Stimulated activated CD4-positive, alpha-beta T cell treated with anti-CD3 and anti-CD28 coated beads, Interleukin-12 subunit alpha, Interleukin-12 subunit beta, amount 100 ng/mL, for 48 hours (primary cell): ENCODE data around the gene CLCN4.

Source experiments
- DNase-seq, 3 donors: peaks; one replicate each; pipeline ENCODE4 v3.0.0-alpha.2; 2020; ENCODE audit warnings: low read depth in 2 of 3, low spot score in 1 of 3

CLCN4 gene

DNA sequence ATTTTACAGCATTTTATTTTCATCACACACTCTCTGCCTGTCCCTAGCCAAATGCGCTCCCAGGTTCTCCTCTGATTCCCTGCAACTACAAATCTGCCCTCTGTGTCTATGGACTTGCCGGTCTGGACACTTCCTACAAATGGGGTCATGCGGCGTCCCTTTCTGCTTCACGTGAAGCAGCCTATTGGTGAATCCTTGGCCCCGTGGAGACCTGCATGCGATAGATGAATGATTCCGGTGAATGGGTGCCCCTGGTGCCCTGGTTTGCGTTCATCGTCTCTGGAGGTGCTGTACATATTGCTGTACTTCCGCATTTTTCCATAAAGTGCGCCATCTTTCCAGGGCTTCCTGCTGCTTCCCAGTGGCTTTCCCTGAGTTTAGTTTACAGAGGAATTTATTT is 27.5 kb upstream of the CLCN4 start:
- DNase-seq: no peak

DNA sequence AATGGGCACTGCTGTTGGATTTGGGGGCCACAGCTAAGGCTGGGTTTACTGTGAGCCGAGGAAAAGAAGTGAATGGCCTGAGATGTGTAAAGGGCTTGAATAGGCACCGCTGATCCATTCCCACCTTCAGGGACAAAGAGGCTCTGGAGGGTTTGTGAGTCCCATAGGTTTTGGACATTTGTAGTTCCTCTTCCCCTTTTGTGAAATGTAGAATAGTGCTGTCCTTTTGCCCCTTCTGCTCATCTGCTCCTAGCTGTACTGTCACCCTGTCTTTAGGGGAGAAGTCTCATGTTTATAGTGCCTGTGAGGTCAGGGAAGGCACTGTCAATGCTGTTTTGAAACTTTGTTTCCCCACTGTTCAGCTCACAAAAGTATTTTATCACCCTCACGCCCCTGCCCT is 26.4 kb upstream of the CLCN4 start:
- DNase-seq: no peak

DNA sequence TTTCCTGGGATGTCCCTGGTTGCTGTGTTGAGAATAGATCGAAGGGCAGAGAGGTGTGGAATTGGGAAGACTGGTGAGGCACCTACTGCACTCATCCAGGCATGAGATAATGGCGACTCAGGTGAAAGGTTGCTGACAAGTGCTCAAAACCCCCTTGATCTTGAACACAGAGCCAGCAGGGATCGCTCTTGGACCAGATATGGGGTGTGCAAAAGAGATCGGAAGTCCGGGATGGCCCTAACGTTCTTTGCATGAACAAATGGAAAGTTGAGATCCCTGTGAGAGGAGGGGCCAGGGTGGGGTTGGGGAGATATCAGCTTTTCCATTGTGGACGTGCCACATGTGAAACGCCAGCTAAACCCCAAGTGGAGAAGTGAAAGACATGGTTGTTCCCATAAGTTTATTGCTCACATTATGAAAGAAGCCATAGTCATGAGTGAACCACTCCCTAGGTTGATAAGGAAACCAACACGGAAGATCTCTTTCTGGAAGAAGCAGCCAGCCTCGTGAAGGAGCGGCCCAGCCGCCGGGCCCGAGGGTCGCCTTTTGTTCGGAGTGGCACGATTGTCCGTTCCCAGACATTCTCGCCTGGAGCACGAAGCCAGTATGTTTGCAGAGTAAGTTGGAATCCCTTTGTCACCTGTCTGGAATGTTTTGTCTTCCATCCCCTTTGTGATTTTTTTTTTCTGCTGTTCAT is 22.6 kb upstream of the CLCN4 start:
- no peak for DNase-seq

DNA sequence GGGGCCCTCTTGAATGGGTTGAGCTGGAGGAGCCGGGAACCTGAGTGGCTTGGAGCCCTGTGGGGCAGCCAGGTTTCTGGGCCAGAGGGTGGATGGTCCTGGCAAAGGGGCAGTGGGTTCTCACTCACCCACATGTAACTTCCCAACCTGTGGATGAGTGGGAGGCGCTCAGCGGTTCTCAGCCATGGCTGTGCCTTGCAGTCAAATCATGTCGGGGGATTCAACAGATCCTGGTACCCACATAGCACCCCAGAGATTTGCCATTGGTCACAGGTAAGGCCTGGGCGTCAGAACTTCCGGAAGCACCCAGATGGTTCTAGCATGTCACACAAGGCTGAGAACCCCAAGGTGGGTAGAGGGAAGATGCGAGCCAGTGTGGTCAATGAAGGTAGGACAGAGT is 21.9 kb upstream of the CLCN4 start:
- DNase-seq: no peak

DNA sequence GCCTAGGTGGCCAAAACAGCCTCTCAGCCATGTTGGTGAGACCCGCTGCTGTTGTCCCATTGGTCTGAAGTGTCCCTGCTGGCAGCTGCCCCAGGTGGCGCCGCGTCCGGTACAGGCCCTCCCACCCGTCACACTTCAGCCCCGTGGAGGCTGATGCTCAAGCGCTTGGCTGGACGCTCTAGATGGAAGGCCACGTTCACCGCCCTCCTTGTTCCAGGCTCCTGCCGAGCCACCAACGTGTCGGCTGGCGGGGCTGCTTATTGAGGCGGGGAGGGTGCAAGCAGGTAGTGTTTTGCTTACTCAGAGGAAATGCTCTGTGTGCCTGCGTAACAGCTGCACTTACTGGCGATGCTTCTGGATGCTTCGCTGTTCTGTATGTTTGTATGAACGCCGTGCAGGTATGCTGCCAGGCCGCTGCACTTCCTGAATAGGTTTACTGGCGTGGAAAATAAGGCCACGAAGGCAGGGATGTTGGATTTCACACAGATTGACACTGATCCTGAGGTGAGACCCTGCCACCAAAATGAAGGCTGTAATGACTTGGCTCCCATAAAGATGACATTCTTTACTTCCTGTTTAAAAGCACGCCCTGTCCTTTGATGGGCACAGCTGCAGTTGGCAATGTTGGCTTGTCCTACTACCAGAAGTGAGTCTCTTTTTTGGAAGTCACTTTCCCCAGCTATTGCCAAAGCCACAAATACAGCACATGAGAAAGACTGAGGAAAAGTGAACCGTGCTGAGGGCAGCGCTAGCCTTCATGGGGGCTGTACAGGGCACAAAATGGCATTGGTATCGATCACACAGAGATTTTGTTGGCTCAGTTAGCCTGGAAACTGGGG is 21.0 kb upstream of the CLCN4 start:
- no peak for DNase-seq

DNA sequence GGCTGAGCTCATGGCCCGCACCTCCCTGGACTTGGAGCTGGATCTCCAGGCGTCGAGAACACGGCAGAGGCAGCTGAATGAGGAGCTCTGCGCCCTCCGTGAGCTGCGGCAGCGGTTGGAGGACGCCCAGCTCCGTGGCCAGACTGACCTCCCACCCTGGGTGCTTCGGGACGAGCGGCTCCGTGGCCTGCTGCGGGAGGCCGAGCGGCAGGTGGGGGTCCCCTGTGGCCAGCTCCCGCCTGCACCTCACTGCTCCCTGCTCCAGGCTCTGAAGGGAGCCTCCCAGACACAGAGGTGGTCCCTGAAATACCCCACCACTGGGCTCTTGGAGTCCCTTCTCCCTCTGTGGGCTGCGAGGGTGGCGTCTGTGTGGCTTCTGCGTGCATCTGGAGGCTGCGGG is 18.0 kb upstream of the CLCN4 start:
- no peak for DNase-seq

DNA sequence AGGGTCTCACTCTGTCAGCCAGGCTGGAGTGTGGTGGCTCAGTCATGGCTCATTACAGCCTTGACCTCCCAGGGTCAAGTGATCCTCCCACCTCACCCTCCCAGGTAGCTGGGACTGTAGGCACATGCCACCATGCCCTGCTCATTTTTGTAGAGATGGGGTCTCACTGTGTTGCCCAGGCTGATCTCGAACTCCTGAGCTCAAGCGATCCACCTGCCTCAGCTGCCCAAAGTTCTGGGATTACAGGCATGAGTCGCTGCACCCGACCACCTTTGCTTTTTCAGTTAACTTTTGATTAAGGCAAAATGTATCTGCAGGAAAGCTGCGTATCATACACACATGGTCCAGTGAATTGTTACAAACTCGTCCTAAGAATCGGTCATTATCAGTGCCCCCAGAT is 16.5 kb upstream of the CLCN4 start:
- DNase-seq: no peak

DNA sequence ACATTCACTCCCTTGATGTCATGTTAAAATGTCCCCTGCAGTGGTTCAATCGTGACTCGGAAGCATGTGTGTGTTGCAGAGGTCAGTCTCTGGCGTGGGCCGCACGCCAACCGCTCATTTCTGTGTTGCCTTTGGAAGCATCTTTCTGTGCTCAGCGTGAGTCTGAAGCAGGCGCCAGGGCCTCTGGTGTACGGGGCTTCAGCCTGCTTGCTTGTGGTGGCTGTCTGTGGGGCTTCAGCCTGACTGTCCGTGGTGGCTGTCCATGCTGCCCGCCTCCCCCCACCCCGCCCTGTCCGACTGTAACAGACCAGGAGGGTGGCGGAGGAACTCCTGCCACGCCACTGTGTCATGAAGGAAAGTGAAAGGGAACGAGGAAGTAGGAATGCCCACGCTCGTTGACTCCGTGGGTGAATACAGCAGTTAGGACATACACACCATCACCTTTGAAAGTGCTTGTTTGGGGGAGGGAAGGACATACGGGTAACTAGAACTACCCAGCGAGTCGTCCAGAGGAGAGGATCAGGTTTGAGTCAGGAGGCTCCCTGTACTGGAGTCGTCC is 14.7 kb upstream of the CLCN4 start:
- no peak for DNase-seq

DNA sequence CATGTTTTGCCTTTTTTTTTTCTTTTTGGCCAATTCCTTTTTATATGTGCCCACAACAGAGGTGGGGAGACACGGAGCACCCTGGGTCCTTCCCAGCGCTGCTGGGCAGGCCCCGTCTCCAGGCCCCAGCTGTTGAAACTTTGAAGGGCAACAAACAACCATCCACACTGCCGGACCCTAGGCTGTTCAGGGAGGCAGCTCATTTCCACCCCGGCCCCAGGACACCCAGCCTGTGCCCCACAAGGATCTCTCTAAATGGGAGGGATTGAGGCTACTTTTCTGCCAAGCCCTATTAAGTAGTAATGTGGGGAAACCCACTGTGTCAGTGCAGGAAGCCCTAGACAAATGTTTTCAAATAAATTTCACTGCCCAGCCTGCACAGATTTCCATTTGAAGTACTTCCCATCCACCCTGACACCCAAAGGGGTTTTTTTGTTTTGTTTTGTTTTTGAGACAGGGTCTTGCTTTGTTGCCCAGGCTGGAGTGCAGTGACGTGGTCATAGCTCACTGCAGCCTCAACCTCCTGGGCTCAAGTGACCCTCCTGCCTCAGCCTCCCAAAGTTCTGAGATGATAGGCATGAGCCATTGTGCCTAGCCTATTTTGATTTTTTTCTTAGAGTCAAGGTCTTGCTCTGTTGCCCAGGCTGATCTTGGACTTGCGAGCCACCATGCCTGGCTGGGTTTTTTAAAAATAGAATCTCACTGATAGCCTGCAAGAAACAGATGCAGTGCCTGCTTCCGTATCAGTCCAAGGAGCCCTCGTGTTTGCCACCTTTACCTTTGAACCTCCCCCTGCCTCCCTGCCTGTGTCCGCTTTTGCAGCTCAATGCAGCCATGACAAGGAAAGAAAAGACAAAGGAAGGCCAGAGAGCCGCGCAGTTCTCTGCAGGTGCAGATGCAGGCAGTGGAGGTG is 13.4 kb upstream of the CLCN4 start:
- DNase-seq: no peak

DNA sequence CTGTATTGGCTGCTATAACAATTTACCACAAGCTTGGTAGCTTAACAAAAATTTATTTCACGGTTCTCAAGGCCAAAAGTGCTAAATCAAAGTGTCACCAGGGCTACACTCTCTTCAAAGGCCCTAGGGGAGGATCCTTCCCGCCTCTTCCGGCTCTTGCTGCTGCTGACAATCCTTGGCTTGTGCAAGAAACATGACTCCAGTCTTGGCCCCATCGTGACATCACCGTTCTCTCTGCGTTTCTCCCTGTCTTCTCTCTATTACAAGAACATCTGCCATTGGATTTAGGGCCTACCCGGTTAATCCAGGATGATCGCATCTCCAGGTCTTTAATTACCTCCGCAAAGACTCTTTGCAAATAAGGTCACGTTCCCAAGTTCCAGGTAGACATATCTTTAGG is 10.4 kb upstream of the CLCN4 start:
- no peak for DNase-seq

DNA sequence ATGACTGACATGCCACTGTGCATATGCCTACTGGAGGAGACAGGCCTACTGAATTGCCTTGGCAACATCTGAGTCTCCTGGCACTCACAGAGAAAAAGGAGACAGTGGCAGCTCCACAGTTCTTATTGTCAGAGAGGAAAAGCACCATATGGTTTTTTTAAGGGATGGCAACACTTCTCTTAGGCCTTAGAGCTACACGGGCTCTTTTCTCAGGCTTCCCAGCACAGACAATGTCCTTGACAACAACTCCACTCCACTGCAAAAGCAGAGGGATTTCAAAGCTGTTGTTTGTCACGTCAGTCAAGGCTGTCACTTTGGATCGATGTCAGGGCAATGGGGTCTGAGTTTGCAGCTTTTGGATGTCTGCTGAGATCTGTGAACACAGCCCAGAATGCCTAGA is 4.7 kb upstream of the CLCN4 start:
- no peak for DNase-seq

DNA sequence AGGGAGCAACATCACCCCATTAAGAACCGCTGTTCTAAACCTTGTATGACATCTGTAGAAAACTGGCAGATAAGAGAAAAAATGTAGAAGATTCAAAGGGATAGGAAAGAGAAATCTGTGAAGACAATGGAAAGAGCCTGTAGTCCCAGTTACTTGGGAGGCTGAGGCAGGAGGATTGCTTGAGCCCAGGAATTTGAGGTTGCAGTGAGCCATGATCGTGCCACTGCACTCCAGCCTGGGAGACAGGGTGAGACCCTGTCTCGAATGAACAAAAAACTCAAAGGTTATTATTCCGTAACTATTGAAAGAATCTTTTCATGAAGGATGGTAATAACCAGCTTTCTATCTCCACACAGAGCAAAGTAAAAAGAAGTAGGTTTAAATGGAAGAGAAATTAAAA is 1.6 kb upstream of the CLCN4 start:
- no peak for DNase-seq

DNA sequence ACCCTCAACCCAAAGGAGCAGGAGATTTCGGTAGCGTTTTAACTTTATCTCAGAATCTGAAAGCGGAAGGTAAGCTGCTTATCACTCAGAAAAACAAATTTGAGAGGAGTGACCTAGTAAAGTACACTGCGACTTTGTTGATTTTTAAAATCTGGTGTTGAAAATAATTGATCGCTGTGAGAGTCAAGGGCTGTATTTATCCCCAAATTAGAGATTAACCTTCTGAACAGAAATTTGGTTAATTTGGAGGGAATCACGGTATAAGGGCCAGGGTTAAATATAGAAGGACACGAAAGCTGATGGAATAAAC is 212 bp downstream of the CLCN4 start:
- no peak for DNase-seq

DNA sequence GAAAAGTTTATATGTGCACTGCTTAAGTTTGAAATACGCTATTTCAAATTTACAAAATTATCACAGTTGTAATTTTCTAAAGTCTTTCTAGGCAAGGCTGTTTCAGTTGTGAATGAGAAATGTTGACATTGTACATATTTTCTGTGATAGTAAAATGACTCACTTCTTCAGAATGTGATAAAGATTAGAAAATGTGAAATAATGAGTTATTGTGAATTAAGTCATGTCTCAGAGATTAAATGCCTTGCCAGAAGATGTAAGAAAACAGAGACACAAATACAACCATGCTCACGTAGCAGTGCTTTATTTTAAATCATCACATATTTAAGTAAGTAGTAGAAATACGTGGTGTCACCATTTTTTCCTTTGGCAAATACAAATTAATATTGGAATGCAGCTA is 768 bp downstream of the CLCN4 start:
- DNase-seq: no peak

DNA sequence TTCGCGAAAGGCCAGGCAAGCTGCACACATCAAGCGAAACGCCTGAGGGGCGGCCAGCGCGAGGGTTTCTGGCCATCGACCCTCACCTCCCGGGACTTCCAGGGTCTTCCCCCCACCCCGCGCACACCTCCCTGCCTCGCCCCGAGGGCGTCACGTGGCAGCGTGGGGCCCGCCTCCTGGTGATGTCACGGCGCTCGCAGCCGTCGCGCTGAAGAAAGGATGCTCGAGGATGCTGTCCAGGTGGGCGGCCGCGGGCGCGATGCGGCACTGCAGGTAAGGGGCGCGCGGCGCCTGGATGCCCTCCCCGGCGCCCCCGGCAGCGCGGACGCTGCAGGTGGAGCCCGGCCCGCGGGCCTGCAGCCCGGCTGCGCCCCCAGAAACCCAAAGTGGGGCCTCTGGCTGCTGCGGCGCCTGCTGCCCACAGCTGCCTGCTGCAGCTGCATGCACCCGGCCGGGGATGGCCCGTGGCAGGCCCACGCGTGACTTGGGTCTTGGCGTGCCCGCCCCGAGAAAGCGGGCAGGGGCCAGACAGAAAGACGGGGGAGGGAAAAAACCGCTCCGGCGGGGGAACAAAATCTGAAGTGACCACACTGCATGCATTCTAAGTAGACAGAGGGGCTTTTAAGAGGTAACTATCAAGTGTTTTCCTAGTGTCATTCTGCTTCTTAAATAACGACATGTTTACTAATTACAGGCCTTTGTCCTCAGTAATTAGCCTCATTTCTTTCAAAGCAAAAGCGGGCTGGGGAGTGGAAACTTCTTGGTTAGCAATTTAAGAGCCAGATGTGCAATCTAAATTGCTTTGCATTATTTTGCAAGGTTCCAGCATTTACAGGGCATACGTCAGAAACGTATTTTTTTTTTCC is 1.7 kb downstream of the CLCN4 start:
- DNase-seq: no peak

DNA sequence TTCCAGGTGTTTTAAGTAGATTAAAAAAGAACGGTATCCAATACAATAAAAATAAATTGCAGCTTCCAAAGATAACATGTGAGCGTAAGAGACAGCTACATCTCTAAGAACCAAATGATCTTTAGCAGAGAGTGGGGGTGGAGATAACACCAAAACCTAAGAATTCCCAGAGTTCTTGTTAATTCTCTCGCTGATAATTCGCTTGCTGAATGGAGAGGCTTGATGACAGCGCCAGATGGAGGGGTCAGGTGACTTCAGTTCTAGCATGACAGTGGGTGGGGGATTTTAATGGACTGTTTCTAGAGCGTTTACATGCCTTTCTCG is 2.3 kb downstream of the CLCN4 start:
- DNase-seq: no peak

DNA sequence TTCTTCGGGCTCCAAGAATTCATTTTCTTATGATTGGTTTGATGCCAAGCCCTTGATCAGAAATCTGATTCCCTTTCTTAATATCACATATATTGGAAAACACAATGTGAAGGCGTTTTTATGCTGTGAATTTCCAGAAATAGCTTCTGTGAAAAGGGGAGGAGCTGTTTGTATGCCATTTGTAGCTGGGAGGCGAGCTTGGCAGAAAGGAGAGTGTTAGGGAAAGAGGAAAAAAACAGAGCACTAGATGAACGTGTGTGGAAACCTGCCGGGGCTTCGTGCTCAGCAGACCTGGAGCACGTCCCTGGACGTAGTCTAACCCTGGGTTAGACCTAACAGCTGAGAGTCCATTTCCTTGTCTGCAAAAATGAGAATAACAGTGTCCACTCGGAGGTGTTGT is 3.4 kb downstream of the CLCN4 start:
- DNase-seq: no peak

DNA sequence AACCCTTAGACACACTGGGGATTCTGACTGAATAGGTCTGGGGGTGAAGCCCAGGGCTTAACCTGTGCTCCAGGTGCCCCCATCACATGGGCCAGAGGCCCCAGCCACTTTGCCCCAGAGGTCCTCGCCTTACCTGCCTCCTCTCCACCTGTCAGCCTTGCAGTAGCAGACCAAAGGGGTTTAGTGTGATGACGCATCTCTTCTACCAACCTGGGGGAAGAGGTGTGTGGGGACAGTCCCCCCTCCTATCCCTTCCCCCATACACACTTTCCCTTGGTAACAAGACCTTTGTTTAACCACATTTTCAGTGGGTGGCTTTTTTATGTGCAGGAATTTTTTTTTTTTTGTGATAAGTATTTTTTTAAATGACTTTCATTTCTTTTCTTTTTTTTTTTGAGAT is 6.3 kb downstream of the CLCN4 start:
- DNase-seq: no peak

DNA sequence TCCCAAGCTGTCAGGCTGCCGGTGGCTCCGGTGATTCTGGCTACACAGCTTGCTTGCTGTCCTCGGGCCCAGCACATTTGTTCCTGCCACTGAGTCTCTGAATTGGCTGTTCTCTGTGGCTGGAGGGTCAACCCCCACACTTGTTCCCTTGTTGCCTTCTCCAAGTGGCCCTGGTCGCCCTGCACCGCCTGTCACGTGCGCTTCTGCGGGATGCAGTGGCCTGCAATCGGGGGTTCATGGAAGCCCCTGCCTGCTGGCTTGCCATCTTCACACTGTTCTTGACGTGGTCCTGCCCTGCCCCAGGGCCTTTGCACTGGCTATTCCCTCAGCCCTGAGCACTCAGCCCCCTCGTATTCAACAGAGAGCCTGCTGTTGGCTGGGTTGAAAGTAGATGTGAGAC is 8.1 kb downstream of the CLCN4 start:
- DNase-seq: no peak

DNA sequence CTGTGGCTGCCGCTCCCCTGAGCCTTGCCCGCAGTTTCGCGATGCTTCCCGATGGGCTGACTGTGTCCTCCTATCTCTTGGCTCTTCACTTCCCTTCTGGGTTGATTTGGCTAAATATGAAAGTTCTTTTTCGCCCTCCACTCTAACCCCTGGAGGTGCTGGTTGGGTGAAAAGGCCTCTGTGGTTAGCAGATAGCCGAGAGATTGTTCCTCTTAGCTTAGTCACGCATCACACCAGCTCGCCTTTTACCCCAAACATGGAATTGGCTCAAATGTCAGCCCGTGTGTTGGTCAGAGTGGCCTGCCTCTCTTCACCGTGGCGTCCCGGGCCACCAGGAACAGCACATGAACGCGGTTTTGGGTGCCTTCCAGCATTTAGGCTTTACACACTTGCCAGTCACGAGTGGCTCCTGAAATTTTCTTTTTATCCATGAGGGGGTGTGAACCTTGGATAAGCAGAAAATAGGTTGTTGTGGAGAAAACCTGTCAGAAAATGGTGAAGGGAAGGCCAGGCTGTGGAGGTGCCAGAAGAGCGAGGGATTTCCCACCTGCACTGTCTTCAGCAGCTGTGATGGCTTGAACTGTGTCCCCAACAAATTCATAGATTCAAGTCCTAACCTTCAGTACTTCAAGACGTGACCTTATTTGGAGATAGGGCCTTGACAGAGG is 8.9 kb downstream of the CLCN4 start:
- DNase-seq: no peak
